ENCODE results near the gene MICAL3.

DNA sequence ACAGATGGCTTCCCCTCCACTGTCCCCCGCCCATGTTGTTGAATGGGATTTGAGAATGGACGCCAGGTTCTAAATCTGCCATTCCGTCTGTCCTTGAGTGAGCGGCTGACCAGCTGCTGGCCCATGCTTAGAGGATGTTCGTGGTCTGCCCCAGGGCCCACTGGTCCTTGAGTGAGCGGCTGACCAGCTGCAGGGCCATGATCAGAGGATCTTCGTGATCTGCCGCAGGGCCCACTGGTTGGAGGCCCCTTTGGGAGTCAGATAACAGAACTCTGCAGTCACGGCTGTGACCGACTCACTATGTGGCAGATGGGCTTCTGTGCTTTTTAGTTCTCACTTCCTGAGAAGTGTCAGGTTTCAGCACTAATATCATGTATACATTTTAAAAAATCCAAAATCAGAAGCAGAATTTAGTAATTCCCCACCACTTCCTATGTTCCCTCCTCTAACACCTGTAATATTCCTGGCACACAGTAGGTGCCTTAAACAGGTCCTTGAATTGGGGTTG, 54.1 kb downstream of the MICAL3 start:
- TF ChIP-seq, protein P1, sequence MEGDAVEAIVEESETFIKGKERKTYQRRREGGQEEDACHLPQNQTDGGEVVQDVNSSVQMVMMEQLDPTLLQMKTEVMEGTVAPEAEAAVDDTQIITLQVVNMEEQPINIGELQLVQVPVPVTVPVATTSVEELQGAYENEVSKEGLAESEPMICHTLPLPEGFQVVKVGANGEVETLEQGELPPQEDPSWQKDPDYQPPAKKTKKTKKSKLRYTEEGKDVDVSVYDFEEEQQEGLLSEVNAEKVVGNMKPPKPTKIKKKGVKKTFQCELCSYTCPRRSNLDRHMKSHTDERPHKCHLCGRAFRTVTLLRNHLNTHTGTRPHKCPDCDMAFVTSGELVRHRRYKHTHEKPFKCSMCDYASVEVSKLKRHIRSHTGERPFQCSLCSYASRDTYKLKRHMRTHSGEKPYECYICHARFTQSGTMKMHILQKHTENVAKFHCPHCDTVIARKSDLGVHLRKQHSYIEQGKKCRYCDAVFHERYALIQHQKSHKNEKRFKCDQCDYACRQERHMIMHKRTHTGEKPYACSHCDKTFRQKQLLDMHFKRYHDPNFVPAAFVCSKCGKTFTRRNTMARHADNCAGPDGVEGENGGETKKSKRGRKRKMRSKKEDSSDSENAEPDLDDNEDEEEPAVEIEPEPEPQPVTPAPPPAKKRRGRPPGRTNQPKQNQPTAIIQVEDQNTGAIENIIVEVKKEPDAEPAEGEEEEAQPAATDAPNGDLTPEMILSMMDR (IDR thresholded peaks at IDR 0.05) = no peak
- TF ChIP-seq POLR2A (IDR thresholded peaks at IDR 0.05) = no peak
